Activated CD8-positive, alpha-beta memory T cell treated with anti-CD3 and anti-CD28 coated beads, Interleukin-2, amount 50 U/mL, for 4 hours (primary cell): ENCODE results near the gene CHP2.
"Not testable (repeated sequence)": the region's sequence is repeated elsewhere in the genome, so short reads cannot be mapped to it uniquely, and the experiment has no call there.

Source experiments
- DNase-seq: peaks from one replicate; pipeline ENCODE4 v3.0.0-alpha.2; 2020

Gene CHP2

DNA sequence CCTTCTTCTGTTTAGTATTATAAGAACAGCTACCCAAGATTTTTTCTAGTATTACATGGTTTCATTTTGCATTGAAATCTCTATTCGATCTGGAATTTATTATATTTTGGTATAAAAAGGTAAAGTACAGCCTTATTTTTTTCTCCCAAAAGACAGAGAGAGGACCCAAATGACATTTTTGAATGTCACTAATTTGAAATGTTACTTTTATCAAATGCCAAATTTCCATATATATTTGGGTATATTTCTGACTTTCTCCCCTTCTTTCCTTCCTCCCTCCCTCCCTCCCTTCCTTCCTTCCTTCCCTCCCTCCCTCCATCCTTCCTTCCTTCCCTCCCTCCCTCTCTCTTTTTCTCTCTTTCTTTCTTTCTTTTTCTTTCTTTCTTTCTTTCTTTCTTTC, 6.2 kb upstream of the CHP2 start:
- DNase-seq: no peak

DNA sequence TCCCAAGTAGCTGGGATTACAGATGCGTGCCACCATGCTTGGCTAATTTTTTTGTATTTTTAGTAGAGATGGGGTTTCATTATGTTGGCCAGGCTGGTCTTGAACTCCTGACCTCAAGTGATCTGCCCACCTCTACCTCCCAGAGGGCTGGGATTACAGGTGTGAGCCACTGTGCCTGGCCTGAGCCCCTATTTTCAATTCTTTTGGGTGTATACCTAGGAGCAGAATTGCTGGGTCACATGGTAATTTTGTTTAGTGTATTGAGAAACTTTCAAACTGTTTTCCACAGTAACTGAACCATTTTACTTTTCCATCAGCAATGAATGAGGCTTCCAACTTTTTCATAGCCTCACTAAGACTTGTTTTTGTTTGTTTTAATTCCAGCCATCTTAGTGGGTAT, 3.8 kb upstream of the CHP2 start:
- not testable (repeated sequence) for DNase-seq

DNA sequence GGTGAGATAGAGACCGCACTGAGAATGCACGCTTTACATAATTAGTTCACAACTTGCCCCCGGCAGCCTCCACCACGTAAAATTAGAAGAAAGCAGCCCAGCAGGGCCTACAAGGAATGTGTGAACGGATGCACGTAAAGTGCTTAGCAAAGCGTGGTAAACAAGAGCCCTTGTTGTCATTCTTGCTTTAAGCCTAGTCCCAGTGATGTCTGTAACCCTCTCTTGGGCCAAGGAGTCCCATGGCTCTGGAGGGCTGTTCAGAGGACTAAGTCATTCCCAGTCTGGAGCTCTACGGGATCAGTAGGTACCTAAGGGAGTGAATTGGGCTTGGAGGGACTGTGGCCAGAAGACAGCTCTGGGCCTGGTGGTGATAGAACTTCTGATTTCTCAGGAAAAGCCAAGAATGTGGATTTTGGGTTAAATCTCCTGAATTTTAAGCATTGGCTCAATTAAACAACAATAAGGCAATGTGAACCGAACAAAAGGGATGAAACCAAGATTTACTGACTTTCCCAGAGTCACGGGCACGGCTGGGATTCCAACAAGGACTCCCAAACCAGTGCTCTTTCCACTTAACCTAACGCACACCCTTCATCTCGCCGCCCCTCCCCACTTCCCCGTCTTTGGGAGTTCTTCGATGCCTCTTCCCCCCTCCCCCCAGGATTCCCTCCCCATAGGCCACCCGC, 775 bp upstream of the CHP2 start:
- no peak for DNase-seq

DNA sequence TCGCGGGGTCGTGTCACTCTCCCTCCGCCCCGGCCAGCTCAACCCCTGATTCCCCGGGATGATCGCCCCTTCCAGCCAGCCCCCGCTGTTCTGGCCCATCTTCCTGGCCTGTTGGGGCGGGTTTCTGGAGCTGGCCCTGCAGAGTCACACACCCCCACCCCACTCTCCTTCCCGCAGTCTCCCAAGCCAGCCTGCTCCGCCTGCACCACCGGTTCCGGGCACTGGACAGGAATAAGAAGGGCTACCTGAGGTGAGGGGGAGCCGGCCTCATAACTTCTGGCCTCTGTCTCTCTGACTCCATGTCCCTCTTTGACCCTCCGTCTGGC, 621 bp downstream of the CHP2 start:
- no peak for DNase-seq

DNA sequence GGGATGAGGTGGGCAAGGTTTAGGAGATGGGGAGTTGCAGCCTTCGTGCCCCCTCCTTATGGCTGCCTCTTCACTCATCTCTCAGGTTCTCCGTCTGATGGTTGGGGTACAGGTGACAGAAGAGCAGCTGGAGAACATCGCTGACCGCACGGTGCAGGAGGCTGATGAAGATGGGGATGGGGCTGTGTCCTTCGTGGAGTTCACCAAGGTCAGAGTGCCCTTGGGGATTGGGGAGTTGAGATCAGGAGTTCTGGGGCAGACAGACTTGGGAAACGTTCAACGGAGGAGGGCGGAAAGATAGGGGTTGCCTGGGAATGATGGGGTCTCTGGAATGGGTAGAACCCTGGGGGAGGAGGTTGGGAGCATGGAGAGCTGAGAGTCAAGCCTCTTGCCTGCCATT, 2.3 kb downstream of the CHP2 start:
- no peak for DNase-seq

DNA sequence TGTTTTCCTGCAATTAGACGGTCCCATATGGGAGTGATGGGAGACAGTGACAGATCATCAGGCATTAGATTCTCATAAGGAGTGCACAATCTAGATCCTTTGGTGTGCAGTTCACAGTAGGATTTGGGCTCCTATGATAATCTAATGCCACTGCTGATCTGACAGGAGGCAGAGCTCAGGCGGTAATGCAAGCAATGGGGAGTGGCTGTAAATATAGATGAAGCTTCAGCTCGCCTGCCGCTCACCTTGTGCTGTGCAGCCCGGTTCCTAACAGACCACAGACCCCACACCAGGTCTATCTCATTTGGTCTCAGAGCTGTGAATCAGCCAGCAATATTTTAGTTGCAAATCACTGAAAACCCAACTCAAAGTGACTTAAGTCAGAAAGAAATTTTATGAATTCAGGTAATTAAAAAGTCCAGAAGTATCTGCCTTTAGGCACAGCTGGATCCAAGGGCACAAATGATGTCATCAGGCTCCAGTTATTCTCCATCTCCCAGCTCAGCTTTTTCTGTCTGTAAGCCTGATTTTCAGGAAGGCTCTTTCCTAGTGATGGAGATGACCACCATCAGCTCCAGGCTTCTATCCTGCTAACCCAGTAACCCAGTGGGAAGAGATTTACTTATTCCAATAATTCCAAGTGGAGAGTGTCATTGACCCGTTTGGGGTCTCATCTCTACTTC, 3.3 kb downstream of the CHP2 start:
- no peak for DNase-seq

DNA sequence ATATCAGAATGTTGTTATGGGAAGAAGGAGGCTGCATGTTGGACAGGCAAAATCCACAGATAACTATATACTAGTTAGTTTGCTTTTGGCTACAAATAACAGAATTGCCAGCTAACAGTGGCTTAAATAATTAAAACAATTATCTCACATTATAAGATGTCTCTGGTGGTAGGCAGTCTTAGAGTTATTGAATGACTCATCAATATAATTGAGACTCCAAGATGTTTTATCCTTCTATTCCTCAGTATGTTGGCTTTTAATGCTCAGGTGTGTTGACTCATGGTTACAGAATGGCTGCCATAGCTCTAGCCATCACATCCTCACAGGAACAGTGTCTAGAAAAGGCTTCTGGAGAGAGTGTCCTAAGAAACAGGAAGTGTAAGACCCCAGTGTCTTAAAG, 11.1 kb downstream of the CHP2 start:
- DNase-seq: no peak

DNA sequence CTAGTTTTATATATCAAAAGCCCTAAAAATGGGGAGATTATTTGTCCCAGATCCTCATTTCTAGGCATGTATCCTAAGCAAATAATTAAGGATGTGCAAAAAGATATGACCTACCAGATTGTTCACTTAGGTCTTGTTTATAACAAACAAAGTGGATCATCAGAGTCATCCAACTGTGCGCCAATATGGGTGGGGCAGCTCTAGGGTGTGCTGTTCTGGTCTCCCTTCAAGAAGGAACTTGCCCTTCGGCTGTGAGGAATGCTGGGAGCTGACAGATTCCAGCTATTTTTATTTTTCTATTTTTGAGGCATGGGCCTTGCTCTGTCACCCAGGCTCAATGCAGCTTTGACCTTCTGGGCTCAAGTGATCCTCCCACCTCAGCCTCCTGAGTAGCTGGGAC, 13.8 kb downstream of the CHP2 start:
- no peak for DNase-seq

DNA sequence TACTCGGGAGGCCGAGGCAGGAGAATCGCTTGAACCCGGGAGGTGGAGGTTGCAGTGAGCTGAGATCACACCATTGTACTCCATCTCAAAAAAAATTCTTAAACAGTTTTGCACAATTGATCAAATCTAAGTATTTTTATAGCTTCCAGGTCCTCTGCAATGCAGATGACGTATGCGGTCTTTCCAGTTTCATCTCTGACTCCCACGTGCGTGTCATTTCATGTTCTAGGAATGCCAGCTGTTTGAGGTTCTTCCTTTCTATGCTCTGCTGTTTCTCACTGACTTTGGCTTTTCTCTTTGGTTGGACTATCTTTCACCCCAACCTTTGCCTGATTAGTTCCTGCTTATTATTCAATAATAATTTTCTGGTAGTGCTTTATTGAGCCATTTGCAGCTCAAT, 16.2 kb downstream of the CHP2 start:
- no peak for DNase-seq

DNA sequence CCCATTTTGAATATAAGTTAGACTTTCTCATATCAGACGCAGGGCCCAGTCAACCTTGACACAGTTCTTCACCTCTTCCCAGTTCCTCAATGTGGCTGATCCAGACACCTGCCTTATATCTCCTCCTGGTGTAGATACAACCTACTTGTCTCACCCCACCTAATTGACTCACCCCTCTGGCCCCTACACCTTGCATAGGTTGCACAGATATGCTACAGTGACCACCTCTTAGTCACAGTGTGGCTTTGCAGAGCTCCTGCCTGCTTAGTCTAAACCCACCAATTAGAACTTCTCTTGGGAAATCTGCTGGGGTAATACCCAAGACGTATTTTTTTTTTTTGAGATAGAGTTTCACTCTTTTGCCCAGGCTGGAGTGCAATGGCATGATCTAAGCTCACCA, 16.8 kb downstream of the CHP2 start:
- no peak for DNase-seq

DNA sequence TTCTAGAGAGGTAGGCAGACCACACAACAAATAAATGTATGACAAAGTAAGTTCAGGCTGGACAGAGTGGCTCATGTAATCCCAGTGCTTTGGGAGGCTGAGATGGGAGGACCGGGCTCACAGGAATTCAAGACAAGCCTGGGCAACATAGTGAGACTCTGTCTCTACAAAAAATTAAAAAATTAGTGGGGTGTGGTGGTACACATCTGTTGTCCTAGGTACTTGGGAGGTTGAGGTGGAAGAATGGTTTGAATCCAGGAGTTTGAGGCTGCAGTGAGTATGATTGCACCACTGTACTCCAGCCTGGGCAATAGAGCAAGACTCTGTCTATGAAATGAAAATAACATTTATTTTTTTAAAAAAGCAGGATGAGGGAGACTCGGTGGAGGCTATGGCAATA, 18.5 kb downstream of the CHP2 start:
- DNase-seq: no peak

DNA sequence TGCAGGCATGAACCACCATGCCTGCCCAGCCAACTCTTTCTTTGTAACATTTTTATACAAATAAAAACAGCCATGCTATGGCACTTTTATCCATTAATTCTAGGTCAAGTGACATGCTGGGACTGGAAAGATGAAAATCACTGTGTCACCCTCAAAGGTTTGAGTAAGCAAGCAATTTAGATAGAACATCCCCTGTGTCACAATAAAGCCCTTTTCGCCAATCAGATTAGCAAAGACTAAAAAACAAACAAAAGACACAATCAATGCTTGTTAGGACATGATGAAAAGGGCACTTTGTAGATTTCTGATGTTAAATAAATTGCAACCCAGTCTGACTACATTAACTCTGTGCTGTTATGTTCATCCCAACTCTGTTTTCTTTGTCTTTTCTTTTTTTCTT, 26.4 kb downstream of the CHP2 start:
- DNase-seq: no peak

DNA sequence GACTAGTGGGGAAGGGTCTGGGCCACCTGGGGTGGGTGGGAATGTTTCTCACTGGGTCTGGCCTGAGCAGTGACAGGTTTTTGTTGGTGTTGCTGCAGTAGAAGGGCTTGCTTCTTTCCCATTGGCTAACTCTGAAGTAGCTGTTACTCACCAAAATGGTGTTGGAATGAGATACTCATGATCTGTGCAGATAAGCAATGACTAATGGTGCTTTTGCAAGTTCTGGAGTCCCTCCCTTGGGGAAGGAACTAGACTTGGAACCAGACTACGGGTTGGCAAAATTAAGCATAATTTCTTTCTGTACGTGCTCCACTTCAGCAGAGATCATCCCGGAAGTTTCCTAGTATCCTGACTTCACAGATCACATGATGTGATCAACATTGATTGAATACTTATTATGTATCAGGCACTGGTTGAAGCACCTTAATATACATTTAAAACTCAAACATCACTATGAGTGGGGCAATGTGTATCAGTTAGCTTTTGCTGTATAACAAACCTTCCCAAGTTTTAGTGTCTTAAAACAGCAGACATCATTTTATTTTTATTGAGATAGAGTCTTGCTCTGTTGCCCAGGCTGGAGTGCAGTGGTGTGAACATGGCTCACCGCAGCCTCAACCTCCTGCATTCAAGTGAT, 30.1 kb downstream of the CHP2 start:
- no peak for DNase-seq

DNA sequence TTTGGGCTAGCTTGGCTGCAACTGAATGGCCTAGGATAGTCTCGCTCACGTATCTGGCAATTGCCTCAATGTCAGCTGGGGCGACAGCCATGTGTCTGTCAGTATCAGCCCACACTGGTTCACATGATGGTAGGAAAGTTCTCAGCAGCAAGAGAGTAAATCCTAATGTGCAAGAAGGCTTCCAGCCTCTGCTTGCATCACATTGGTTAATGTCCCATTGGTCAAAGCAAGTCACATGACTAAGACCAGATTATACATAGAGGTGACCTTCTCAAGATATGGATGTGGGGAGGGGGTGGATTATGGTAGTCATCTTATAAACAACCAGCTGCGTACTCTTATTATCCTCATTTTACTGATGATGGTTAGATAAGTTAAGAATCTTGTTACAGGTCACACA, 31.0 kb downstream of the CHP2 start:
- DNase-seq: no peak

DNA sequence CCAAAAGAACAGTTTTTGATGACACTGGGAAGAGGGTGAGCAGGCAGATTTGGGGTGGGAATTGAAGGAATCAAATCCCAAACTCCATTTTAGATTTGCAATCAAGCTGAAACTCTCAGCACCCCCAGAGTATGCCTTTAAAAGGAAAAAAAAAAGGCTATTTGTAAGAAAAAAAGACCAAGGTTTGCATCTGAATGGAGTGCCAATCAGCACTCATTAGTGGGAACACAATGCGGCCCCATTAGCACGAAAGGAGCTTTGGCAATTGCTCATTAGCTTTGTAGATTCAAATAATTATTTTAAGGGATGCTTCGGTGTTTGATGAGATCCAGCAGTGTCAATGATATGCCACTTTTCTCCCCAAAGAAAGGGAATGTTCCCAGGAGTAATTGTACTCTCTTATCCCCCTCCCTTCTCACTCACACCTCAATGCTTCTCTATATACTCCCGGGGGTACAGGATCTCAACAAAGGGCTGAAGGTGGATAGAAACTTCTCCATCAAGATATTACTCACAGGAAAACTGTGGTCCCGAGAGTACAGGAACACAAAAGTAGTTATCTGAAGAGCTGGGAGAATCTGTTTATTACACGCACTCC, 32.2 kb downstream of the CHP2 start:
- DNase-seq: no peak

DNA sequence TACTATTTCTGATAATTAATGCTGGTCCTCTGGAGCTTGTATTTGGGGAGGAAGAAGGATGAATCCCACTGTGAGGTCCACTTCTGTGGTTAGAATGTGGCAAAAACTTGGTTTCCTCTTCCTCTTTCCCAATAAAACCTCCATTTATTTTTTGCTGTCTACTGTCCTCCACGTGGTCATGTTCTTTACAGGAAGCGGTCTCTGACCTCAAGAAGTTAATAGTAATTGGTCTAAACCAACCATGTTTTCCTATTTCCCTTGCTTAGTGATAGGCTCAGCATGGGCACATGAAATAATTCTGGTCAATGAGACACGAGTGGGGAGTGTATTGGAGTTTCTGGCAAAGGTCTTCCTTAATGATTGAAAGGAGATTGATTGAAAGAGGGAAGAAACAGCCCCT, 33.9 kb downstream of the CHP2 start:
- no peak for DNase-seq

DNA sequence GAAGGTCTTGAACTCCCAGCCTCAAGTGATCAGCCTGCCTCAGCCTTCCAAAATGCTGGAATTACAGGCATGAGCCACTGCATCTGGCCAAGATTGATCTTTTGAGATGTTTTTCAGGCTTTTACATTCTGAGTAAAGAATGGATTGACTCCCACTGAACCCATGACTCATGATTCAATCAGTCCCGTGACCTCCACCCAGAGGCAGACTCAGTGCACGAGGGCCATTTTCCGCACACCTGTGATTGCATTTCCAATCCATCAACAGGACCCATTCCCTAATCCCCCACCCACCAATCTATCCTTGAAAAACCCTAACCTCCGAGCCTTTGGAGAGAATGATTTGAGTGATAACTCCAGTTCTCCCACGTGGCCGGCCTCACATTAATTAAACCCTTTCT, 40.6 kb downstream of the CHP2 start:
- no peak for DNase-seq

DNA sequence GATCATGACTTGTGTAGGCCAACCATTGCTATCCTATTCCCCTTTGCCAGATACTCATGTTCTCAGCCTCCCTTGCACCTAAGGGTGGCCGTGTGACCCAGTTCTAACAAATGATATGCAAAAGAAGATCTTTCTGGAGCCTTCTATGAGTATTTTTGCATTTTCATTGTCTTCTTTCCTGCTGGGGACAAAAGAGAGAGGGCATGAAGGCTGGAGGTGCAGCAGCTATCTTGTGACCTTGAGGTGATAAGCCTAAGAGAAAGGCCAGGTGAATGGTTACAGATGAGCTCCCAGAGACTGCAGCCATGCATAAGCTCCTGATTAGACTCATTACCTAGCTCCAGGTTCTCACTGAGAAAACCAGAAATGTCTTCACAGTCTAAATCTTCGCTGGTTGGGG, 42.1 kb downstream of the CHP2 start:
- no peak for DNase-seq

DNA sequence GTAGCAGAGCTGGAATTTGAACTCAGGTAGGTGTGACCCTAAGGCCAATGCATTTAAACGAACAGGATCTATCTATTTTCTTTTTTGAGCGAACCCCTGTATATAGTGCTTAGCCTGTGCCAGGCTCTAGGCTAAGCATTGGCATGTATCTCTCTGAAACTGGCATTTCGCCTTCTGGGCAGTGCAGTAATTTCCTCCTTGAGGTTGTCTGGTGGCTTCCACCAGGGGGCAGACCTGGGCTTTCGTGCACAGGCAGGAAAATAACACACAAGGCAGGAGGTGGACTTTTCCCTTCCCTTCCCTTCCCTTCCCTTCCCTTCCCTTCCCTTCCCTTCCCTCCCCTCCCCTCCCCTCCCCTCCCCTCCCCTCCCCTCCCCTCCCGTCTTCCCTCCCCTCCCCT, 46.6 kb downstream of the CHP2 start:
- peak; percentile 84 for DNase-seq

DNA sequence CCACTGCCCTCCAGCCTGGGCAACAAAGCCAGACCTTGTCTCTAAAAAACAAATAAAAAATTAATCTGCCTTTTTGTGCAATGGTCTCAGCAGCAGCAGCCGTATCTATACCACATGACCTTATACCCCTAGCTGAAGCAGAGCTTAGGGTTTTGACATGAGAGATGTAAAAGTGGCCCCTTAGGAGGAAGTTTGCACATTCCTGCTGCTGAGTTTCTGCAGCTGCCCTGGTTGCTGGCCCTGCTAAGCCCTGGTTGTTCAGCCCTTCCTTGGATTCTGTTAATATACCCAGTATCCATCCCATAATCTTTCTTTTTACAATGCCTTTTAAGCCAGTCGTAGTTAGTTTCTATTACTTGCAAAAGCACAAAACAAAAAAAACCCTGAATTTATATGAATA, 48.0 kb downstream of the CHP2 start:
- DNase-seq: no peak

DNA sequence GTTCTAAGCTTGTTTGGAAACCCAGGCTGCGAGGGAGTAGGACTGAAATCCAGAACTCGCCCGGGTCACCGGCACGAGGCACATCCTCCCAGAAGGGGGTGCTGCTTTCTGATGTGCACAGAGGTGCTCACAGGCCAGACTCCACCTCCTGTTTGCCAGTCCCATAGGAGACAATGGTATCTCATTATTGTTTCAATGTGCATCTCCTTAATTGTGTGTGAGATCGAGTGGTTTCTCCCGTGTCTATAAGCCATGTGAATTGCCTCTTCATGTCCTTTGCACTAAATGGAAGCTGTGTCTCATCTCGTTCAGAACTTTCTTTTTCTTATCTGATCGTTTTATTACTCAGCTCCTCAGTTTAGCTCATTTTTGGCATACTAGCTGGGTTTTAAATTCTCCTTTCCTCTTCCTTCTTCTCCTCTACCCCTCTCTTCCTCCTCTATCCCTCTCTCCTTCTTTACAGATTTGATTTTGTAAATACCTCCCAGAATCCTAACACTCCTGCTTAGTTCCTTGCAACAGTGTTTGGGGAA, 48.8 kb downstream of the CHP2 start:
- peak; percentile 74 for DNase-seq

DNA sequence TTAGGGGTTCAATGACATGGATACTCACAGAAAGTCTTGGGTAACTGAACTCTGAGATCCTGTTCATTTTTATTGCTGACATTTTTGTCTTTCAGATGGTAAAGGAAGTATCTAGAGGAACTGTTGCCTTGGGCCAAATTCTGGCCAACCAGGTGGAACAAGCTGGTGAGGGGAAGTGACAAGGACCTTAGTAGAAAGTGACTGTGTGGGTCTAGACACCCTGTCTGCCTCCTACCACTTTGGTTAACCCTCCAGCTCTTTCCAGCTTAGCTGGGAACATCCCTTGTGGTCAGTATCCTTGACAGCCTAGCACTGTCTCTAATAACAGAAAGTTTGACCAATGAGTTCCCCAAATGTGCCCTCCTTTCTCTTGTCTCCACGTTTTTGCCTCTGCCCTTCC, 52.2 kb downstream of the CHP2 start:
- no peak for DNase-seq
